ENCODE measurements around the gene POLR2L. TPM values are rescaled to one million over a fixed set of nuclear protein-coding genes. Genes with fewer than 3 reads are reported as not detected.

The POLR2L gene
- total RNA-seq, 1 donor from 2014 or later = 108 TPM

DNA sequence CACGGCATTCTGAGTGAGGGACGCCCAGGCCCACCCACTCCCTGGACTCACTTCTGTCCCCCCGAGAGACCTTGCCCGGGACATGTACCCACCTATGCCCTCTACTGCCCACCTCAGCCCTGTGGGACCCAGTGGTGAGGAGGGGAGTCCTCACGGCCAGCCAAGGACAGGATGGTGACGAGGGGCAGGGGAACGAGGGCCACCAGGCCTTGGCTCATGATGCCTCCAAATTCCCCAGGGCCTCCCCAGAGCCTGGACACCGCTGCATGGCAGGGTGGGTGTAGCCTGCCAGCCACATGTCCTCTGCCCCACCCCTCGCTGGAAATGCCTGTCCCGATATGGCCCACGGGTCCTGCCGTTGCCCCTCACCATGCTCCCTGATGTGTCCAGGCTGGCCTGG is 26.5 kb upstream of the POLR2L start:
- no peak for DNase-seq (ENCODE audit: low spot score)

GRCh38 chr11:868394-868793 is 26.1 kb upstream of the POLR2L start:
- no peak for DNase-seq (ENCODE audit: low spot score)

DNA sequence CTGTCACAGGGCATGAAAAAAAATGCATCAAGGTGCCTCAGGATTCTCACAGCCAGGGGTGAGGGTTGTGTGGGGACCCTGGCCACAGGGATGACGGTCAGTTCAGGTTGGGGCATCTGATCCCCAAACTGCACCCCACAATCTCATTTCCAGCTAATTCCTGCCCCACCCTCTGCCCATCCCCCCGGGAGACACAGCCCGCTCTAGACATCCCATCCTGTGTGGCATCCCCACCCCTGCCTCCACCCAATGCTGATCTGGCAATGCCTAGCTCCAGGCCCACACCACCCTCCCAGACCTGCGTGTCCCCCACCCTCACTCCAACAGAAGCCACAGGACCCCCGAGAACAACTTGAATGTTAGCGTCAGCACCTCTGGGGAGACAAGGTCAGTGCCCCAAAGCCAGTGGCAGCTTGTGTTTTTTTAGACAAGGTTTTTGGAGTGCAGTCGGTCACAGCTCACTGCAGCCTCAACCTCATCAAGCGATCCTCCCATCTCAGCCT is 25.6 kb upstream of the POLR2L start:
- DNase-seq (ENCODE audit: low spot score) = no peak

DNA sequence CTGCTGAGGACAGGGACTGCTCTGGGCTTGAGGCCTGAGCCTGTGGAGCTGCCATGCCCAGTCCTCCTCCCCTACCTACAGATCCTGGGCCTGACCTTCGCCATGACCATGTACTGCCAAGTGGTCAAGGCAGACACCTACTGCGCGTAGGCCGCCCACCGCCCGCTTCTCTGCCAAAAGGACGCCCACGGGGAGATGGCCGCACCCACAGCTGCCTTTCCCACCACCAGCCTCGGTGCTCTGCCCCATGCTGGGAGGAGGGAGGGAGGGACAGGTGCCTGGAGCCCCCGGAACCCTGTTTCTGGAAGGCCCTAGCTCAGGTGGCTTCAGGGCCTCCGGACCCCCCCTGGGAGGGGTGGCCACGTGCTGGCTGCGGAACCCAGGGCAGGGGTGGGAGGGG is 24.2 kb upstream of the POLR2L start:
- DNase-seq (ENCODE audit: low spot score) = no peak

DNA sequence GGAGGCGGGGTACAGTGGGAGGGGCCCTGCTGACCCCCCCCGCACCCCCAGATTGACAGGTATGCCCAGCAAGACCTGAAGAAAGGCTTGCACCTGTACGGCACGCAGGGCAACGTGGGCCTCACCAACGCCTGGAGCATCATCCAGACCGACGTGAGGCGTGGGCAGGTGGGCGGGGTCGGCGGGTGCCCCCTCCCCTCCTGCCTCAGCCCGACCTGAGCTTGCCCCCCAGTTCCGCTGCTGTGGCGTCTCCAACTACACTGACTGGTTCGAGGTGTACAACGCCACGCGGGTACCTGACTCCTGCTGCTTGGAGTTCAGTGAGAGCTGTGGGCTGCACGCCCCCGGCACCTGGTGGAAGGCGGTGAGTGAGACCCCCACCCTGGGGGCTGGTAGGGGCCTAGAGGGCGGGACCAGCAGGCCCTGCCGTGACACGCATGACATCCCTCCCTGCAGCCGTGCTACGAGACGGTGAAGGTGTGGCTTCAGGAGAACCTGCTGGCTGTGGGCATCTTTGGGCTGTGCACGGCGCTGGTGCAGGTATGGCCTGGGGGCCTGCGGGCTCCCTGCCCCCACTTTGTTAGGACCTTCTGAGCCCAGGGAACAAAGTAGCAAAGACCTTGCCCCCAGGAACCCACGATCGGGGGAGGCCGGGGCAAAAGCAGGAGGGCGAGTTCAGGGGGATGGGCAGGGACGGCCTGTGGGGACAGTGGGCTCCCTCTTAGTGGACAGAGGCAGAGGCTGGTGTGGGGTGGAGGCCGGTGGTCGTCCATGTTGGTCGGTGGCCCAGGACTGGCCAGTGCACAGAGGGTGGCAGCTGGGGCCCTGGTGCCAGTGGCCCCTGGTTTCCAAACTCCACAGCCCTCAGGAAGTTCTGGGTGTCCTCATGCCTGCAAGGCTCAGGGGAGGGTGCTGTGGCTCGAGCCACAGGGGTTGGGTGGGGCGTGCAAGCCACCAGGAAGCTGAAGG is 23.4 kb upstream of the POLR2L start:
- no peak for DNase-seq (ENCODE audit: low spot score)

DNA sequence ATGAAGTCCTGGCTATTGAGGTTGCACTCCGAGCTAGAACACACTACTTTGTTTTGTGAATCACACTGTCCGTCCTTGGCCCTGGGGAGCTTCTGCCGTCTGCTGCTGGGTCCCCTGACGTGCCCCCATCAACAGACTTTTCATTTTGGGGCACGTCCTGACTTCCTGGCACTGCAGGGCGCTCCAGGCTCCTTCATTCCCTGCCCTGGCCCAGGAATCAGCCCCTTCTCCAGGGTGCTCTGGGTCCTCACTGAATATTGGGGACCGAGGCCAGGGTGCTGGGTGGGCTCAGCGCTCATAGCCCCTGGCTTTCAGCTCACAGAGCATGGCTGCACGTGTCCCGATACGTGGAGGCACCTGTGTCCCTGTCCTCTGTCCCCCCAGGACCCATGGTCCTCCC is 22.6 kb upstream of the POLR2L start:
- no peak for DNase-seq (ENCODE audit: low spot score)

DNA sequence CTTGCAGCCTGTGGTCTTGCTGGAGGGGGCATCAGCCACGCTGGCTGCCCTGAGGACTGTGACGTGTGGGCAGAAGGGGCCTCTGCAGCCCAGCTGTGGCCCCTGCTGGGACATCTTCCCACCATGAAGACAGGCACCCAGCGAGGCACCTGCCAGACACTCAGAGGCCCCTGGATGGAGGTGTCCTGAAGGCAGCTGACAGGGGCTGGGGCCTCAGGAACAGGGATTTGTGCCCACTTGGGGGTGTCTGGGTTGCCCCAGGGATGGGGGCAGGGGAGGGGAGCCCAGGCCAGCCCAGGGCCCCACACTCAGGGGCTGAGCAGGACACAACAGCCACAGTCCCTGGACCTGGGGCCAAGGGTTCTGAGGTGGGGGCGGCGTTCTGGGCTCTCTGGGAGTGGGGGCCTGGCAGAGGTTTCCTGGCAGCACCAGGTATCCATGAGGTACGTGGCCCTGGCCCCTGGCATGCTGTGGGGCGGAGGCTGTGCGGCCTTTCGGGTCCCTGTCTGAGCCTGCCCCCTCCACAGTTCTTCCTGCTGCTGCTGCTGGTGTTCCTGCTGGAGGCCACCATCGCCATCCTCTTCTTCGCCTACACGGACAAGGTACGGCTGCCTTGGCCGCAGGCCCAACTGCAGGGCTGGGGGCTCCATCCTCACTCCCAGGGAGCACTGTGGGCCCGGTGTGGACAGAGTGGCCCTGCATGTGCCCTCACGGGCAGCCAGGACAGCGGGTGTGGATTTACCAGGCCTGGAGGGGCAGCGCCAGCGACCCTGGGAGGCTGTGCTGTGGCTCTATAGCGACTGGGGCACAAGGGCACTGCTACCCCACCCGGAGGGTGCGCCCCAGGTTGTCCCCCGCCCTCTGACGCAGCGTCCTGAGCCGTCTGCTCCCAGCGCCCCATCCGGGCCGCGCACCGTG is 21.8 kb upstream of the POLR2L start:
- DNase-seq (ENCODE audit: low spot score) = no peak

GRCh38 chr11:863023-863909 is 20.9 kb upstream of the POLR2L start:
- no peak for DNase-seq (ENCODE audit: low spot score)

- DNase-seq (ENCODE audit: low spot score) = no peak
These were observed 20.3 kb upstream of the POLR2L start for GRCh38 chr11:862696-863022.

- DNase-seq (ENCODE audit: low spot score) = no peak
These were observed 19.8 kb upstream of the POLR2L start for GRCh38 chr11:862081-862661.

- no peak for DNase-seq (ENCODE audit: low spot score)
These were observed 18.8 kb upstream of the POLR2L start for GRCh38 chr11:861105-861479.

GRCh38 chr11:860234-861104 is 18.1 kb upstream of the POLR2L start:
- no peak for DNase-seq (ENCODE audit: low spot score)

DNA sequence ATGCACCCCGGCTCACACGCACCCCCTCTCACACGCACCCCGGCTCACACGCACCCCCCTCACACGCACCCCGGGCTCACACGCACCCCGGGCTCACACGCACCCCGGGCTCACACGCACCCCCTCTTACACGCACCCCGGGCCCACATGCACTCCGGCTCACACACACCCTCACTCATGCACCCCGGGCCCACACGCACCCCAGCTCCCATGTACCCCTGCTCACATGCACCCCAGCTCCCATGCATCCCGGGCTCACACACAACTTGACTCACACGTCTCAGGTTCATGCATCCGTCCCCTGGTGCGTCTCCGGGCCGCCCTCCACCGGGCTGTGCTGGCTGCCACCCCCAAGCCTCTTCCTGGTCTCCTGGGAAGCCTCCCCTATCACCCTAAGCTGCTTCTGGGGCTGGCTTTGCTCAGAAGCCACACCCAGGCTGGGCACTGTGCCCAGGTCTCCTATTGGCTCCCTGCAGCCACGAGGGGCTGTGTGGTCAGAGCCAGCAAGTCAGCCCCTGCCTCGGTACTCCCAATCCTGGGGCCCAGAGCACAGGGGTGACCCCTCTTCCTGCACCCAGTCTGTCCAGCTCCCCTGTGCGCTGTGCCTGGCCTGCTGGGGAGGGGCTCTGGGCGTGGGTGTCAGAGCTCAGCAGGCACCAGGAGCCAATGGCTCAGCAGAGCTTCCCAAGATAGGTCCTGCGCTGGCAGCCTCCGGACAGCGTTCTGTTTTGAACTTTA is 17.2 kb upstream of the POLR2L start:
- peak; percentile 83 for DNase-seq (ENCODE audit: low spot score)

- no peak for DNase-seq (ENCODE audit: low spot score)
These were observed 16.5 kb upstream of the POLR2L start for GRCh38 chr11:858762-859339.

DNA sequence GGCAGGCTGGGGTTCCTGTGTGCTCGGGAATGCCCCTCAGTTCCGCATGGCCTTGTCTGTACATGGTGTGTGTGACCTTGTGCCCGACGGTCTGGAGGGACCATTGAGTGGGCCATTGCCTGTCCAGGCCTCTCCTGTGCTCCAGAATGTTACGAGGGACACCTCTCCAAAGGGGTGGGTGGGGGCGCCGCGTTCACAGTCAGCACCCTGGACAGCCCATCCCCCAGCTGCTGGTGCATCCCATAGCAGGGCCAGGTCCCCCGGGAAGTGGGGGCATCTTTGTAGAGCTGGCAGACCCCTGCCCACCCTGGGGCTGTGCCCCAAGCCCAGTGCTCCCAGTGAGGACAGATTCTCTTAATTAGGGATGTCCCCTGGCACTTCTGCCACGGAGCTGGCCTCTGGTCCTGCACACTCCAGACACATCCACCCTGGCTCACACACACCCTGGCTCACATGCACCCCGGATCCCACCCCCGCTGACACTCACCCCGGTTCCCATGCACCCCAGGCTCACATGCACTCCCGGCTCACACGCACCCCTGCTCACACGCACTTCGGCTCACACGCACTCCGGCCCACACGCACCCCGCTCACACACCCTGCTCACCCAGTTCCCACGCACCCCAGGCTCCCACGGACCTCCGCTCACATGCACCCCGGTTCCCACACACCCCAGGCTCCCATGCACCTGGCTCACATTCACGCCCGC is 15.9 kb upstream of the POLR2L start:
- DNase-seq (ENCODE audit: low spot score) = no peak

- DNase-seq (ENCODE audit: low spot score) = no peak
These were observed 14.1 kb upstream of the POLR2L start for GRCh38 chr11:856397-856796.

GRCh38 chr11:855796-856195 is 13.5 kb upstream of the POLR2L start:
- DNase-seq (ENCODE audit: low spot score) = no peak

DNA sequence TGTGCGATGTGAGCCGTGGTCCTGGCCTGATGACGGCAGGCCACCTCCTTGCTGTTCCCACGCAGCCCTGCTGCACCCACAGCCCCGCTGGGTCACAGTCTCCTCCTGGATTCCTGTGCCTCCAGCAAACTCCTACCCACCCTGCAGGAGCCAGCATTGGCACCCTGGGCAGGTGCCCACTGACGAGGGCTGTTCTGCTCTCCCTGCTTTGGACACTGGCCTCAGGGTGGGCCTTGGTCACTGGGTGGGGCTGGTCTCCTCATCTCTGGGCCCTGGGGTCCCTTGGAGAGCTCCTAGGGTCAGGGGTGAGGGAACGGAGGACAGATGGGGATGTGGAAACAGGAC is 13.0 kb upstream of the POLR2L start:
- DNase-seq (ENCODE audit: low spot score) = no peak
